OCI-LY1 (cell line): ENCODE measurements around the gene SLC16A2.

ENCODE experiments used
- CTCF ChIP-seq: fragments of 200-600 bp; sonication (generic), shearing (Covaris generic); IDR thresholded peaks from 2 replicates; pipeline ENCODE4 v1.5.1; 2017; ENCODE audit warnings: mild to moderate bottlenecking, antibody characterized with exemption, low read length, moderate library complexity, mixed read lengths
- EZH2 ChIP-seq: fragments of 200-600 bp; sonication (generic), shearing (Covaris generic); IDR thresholded peaks from 2 replicates; pipeline ENCODE4 v1.8.0; 2017; ENCODE audit warnings: borderline replicate concordance, mixed run types, mild to moderate bottlenecking, antibody characterized with exemption, low read length, moderate library complexity, mixed read lengths

GRCh38 chrX:74523870-74524735, 102.8 kb downstream of the SLC16A2 start:
- TF ChIP-seq CTCF (no peak), EZH2 (no peak)
